DOHH2 (cell line): ENCODE measurements around the gene ERCC8.

ENCODE experiments used
- EZH2phosphoT487 ChIP-seq: fragments of 200-600 bp; sonication (generic); IDR thresholded peaks from 2 replicates; pipeline ENCODE4 v1.6.1; 2017; ENCODE audit warnings: borderline replicate concordance, mild to moderate bottlenecking, antibody characterized with exemption, low read length, moderate library complexity, mixed read lengths
- TF ChIP-seq, protein P1 (sequence below): fragments of 200-600 bp; sonication (generic); IDR thresholded peaks from one replicate; pipeline ENCODE4 v1.5.1; 2014; ENCODE audit warnings: antibody characterized with exemption, mild to moderate bottlenecking, low read depth, low read length; ENCODE audit not compliant: poor library complexity, severe bottlenecking

DNA sequence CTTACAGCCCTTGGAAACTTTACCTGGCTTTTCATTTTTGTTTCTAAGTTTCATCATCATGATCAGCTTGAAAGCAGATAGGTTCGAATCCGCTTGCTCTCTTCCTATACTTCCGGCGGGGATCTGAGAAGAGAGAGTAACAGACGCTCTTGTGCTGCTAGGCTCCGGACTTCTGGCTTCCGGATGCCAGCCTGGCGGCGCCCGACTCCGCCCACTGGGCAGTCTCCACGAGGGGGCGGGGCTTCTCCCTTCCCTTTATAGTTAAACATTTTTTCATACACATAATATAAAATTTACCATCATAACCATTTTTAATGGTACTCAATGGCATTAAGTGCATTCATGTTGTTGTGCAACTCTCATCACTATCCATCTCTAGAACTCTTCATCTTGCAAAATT lies 51.3 kb downstream of the ERCC8 start:
- TF ChIP-seq, protein P1, sequence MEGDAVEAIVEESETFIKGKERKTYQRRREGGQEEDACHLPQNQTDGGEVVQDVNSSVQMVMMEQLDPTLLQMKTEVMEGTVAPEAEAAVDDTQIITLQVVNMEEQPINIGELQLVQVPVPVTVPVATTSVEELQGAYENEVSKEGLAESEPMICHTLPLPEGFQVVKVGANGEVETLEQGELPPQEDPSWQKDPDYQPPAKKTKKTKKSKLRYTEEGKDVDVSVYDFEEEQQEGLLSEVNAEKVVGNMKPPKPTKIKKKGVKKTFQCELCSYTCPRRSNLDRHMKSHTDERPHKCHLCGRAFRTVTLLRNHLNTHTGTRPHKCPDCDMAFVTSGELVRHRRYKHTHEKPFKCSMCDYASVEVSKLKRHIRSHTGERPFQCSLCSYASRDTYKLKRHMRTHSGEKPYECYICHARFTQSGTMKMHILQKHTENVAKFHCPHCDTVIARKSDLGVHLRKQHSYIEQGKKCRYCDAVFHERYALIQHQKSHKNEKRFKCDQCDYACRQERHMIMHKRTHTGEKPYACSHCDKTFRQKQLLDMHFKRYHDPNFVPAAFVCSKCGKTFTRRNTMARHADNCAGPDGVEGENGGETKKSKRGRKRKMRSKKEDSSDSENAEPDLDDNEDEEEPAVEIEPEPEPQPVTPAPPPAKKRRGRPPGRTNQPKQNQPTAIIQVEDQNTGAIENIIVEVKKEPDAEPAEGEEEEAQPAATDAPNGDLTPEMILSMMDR: no peak
- TF ChIP-seq EZH2phosphoT487: no peak
